SK-N-SH treated with all-trans-retinoic acid at 6 μM for 48 hours (cell line): ENCODE measurements around the gene PLCB2.

Experiments
- PATZ1 ChIP-seq: fragments of 250-450 bp; sonication (Bioruptor Pico); IDR thresholded peaks from 2 replicates; pipeline ENCODE4 v1.8.0; 2020; ENCODE audit warnings: mild to moderate bottlenecking, moderate library complexity, borderline replicate concordance
- ZFP3 ChIP-seq: fragments of 250-450 bp; sonication (Bioruptor Pico); IDR thresholded peaks from 2 replicates; pipeline ENCODE4 v1.5.0; 2020; ENCODE audit warnings: mild to moderate bottlenecking, moderate library complexity

- TF ChIP-seq PATZ1 (CRISPR knock-in tag): no peak
- TF ChIP-seq ZFP3 (CRISPR knock-in tag): no peak
Measured at GRCh38 chr15:40325700-40326099, 18.0 kb upstream of the PLCB2 start.
